Measurements from ENCODE around the gene NPAS3. TPM values are rescaled to one million over a fixed set of nuclear protein-coding genes. Genes with fewer than 3 reads are reported as not detected.

Gene NPAS3
- total RNA-seq, 1 experiment from 2014 or later, result 0.35 TPM

DNA sequence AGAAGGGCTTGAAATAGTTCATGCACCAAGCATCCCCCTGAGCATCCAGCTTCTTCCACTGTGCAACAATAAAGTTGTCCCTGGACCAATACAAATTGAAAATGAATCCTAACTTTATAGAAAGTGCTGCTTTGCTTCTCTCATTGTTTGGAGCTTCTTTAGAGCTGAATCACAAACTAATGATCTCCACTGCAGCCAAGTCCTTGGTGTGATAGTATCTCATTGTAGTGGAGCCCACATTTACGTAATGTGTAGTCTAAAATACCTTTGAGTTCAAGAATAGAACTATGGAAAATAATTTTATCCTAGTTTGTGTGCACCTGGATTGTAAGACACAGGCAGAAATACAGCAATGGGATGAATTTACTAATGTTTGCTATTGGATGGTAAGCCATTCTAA, 692.3 kb downstream of the NPAS3 start:
- DNase-seq (ENCODE audit: unreplicated experiment), result no peak
- BruUV-seq (replicated peaks), result no TSS peak
- H3K4me1 Mint-ChIP-seq (ENCODE audit: insufficient read depth, unreplicated experiment), result peaks cover 11% of the 10 kb centered on the region
- intact Hi-C loops (cut with micrococcal nuclease), result no loop called here
- ChIA-PET CTCF (interaction anchor here (1.2 kb wide), 1 partner anchor 19 kb away, joined by 3 read pairs; no protein-coding TSS in a partner anchor), POLR2A (interaction anchor here (1.3 to 2.4 kb wide), 3 partner anchors 9 to 14 kb away, joined by 3 to 7 read pairs (median 5); no protein-coding TSS in a partner anchor)
- H3K4me3 Mint-ChIP-seq (ENCODE audit: unreplicated experiment), result no peak overlapping the region
- TF ChIP-seq, protein P1, sequence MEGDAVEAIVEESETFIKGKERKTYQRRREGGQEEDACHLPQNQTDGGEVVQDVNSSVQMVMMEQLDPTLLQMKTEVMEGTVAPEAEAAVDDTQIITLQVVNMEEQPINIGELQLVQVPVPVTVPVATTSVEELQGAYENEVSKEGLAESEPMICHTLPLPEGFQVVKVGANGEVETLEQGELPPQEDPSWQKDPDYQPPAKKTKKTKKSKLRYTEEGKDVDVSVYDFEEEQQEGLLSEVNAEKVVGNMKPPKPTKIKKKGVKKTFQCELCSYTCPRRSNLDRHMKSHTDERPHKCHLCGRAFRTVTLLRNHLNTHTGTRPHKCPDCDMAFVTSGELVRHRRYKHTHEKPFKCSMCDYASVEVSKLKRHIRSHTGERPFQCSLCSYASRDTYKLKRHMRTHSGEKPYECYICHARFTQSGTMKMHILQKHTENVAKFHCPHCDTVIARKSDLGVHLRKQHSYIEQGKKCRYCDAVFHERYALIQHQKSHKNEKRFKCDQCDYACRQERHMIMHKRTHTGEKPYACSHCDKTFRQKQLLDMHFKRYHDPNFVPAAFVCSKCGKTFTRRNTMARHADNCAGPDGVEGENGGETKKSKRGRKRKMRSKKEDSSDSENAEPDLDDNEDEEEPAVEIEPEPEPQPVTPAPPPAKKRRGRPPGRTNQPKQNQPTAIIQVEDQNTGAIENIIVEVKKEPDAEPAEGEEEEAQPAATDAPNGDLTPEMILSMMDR (IDR thresholded peaks at IDR 0.05; ENCODE audit: unreplicated experiment), result no peak
- H3K36me3 Mint-ChIP-seq (ENCODE audit: insufficient read depth, unreplicated experiment), result no peaks in the 10 kb centered on the region
- H3K27ac Mint-ChIP-seq (ENCODE audit: low read depth, unreplicated experiment), result no peak overlapping the region
- no peaks in the 10 kb centered on the region for H3K27me3 Mint-ChIP-seq (ENCODE audit: insufficient read depth, unreplicated experiment)
- H3K9me3 Mint-ChIP-seq (ENCODE audit: unreplicated experiment), result peaks cover 8% of the 10 kb centered on the region

DNA sequence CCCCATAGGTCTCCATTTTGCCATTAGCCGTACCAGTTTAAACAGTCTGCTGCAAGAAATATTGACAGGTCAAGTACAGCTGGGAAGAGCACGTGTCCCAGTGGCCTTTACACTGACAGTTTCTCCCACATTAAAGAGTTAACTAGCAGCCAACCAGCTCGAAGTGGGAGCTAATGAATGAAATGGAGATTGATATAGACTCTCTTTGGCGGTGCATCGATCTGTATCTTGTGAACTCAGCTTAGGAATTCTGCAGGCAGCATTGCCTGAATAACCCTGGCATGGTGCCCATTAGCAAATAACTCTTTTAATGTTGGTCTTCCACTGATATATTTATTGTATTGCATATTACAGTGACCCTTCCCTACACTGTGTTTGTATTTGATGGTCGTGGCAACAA, 692.8 kb downstream of the NPAS3 start:
- no peaks in the 10 kb centered on the region for H3K36me3 Mint-ChIP-seq (ENCODE audit: insufficient read depth, unreplicated experiment)
- no peak overlapping the region for H3K4me3 Mint-ChIP-seq (ENCODE audit: unreplicated experiment)
- peaks cover 8% of the 10 kb centered on the region for H3K9me3 Mint-ChIP-seq (ENCODE audit: unreplicated experiment)
- no peak overlapping the region for H3K27ac Mint-ChIP-seq (ENCODE audit: low read depth, unreplicated experiment)
- DNase-seq (ENCODE audit: unreplicated experiment), result no peak
- ChIA-PET CTCF (interaction anchor here (0.6 to 1.2 kb wide), 2 partner anchors 18 to 762 kb away, joined by 3 read pairs; no protein-coding TSS in a partner anchor), POLR2A (interaction anchor here (1.3 to 2.4 kb wide), 3 partner anchors 9 to 14 kb away, joined by 3 to 7 read pairs (median 5); no protein-coding TSS in a partner anchor)
- BruUV-seq (replicated peaks), result no TSS peak
- peaks cover 11% of the 10 kb centered on the region for H3K4me1 Mint-ChIP-seq (ENCODE audit: insufficient read depth, unreplicated experiment)
- TF ChIP-seq, protein P1 (IDR thresholded peaks at IDR 0.05; ENCODE audit: unreplicated experiment), result no peak
- H3K27me3 Mint-ChIP-seq (ENCODE audit: insufficient read depth, unreplicated experiment), result no peaks in the 10 kb centered on the region
- intact Hi-C loops (cut with micrococcal nuclease), result no loop called here

DNA sequence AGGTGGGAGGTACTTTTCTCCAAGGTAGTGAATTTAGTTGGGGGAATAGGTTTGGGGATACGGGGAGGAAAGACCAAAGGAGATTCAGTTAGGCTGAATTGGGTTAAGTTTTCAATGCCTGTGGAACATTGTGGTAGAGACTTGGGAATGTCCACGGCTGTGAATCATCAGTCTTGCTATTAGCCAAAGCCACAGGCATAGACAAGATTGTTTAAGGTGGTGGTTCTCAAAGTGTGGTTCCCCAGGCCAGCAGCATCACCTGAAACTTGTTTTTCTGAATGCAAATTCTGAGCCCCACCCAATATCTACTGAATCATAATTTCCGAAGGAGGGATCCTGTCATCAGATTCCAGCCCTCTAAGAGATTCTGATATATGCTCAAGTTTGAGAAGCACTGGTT, 696.0 kb downstream of the NPAS3 start:
- ChIA-PET POLR2A (no interaction called here), CTCF (no interaction called here)
- Mint-ChIP-seq H3K27me3 (ENCODE audit: insufficient read depth, unreplicated experiment) (no peaks in the 10 kb centered on the region), H3K36me3 (ENCODE audit: insufficient read depth, unreplicated experiment) (no peaks in the 10 kb centered on the region), H3K4me1 (ENCODE audit: insufficient read depth, unreplicated experiment) (peaks cover 11% of the 10 kb centered on the region), H3K27ac (ENCODE audit: low read depth, unreplicated experiment) (no peak overlapping the region), H3K4me3 (ENCODE audit: unreplicated experiment) (no peak overlapping the region), H3K9me3 (ENCODE audit: unreplicated experiment) (peaks cover 8% of the 10 kb centered on the region)
- TF ChIP-seq, protein P1 (IDR thresholded peaks at IDR 0.05; ENCODE audit: unreplicated experiment), result no peak
- no TSS peak for BruUV-seq (replicated peaks)
- DNase-seq (ENCODE audit: unreplicated experiment), result no peak
- intact Hi-C loops (cut with micrococcal nuclease), result no loop called here

DNA sequence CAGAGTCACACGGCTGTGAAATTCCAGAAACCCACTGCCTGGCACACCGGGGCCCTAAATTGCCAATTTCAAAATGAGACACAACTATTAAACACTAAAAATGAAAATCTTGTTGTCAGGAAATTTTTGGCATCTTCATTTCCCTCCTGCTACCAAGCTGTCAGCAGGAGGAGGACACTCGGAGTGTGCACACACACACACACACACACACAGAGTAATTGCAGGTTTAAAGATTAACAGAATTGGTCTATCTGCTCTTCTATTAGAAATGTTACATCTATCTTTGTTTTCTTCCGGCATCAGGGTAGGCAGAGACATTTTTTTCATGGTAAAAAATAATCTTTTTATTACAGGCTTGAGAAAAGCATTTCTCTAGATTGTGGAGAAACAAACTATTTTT, 698.0 kb downstream of the NPAS3 start:
- Mint-ChIP-seq H3K27me3 (ENCODE audit: insufficient read depth, unreplicated experiment) (no peaks in the 10 kb centered on the region), H3K27ac (ENCODE audit: low read depth, unreplicated experiment) (no peak overlapping the region)

More for the DNA sequence above, 698.0 kb downstream of the NPAS3 start:
- Mint-ChIP-seq H3K4me1 (ENCODE audit: insufficient read depth, unreplicated experiment) (peaks cover 11% of the 10 kb centered on the region), H3K36me3 (ENCODE audit: insufficient read depth, unreplicated experiment) (no peaks in the 10 kb centered on the region), H3K4me3 (ENCODE audit: unreplicated experiment) (no peak overlapping the region), H3K9me3 (ENCODE audit: unreplicated experiment) (peaks cover 8% of the 10 kb centered on the region)
- TF ChIP-seq, protein P1 (IDR thresholded peaks at IDR 0.05; ENCODE audit: unreplicated experiment), result no peak
- DNase-seq (ENCODE audit: unreplicated experiment), result no peak
- BruUV-seq (replicated peaks), result no TSS peak
- POLR2A ChIA-PET, result interaction anchor here (0.7 kb wide), 1 partner anchor 200 kb away, joined by 3 read pairs; no protein-coding TSS in a partner anchor
- intact Hi-C loops (cut with micrococcal nuclease), result no loop called here
- CTCF ChIA-PET, result interaction anchor here (0.6 to 1.1 kb wide), 2 partner anchors 8 to 9 kb away, joined by 3 to 4 read pairs; no protein-coding TSS in a partner anchor
